ENCODE measurements around the gene RAB39B.
"Not testable (repeated sequence)": the region's sequence is repeated elsewhere in the genome, so short reads cannot be mapped to it uniquely, and the experiment has no call there.

DNA sequence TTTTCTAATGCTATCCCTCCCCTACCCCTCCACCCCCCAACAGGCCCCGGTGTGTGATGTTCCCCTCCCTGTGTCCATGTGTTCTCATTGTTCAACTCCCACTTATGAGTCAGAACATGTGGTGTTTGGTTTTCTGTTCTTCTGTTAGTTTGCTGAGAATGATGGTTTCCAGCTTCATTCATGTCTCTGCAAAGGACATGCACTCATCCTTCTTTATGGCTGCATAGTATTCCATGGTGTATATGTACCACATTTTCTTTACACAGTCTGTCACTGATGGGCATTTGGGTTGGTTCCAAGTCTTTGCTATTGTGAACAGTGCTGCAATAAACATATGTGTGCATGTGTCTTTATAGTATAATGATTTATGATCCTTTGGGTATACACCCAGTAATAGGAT lies 3.7 kb upstream of the RAB39B start:
- TF ChIP-seq CTCF, POLR2AphosphoS5, POLR2A (IDR thresholded peaks at IDR 0.05): not testable (repeated sequence)
